HG03457 (cell line): ENCODE results near the gene DENND5B.
"Not testable (repeated sequence)": the region's sequence is repeated elsewhere in the genome, so short reads cannot be mapped to it uniquely, and the experiment has no call there.

Experiments used
- ATAC-seq: cut with Tn5 transposase; IDR thresholded peaks from one replicate; pipeline ENCODE4 v1.9.1; 2021; ENCODE audit warnings: moderate number of reproducible peaks; ENCODE audit not compliant: unreplicated experiment

DENND5B gene

DNA sequence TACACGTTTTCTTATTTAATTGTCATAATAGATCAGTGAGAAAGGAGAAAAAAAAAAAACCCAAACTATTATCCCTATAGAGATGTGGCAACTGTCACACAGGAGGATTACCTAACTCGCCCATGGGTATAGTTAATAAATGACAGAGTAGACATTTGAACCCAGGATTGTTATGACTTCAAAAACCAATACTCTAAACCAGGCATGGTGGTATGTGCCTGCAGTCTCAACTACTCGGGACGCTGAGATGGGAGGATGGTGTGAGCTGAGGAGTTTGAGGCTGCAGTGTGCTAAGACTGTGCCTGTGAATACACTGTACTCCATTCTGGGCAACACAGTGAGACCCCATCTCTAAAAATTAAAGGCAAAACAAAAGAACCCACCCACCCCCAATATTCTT lies 114.5 kb downstream of the DENND5B start:
- no peak for ATAC-seq

DNA sequence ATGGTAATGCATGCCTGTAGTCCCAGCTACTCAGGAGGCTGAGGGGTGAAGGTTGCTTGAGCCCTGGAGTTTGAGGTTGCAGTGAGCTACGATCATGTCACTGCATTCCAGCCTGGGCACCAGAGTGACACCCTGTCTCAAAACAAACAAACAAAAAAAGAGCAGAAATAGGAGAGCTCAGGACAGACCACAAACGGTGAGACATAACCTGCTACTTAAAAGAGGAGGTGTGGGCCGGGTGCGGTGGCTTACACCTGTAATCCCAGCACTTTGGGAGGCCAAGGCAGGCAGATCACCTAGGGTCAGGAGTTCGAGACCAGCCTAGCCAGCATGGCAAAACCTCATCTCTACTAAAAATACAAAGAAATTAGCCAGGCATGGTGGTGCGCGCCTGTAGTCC lies 115.3 kb downstream of the DENND5B start:
- not testable (repeated sequence) for ATAC-seq

DNA sequence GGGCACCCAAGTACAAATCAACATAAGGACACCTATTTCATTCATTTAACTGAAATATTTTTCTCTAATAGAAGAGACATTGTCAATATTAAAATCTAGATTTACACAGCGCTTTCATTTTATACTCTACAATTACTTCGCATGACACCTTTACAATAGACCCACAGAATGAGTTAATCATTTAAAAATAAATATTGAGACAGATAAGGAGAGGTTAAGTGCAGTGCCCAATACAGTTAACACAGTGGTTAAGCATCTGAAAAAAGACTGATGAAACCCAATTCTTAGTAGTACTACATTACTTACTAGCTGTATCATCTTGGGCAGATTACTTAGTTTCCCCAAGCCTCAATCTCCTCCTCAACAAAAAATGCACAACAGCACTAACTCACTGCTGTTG lies 116.2 kb downstream of the DENND5B start:
- no peak for ATAC-seq

DNA sequence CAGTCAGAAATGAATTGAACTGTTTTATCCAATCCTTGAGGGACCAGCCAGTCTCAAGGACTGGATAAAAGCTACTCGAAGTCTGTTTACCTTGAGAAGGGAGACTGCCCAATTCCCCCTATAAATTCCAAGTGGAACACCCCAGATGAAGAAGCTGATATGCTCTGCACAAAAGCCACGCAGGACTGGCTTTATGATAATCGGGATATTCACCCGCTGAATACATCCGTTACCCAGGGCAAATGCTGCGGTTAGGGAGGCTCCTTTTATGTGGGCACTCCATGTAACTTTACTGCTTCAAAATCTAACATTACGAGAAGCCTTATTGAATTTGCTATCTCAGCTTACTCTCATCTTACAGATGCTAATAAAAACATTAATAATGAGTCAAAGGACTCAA lies 119.1 kb downstream of the DENND5B start:
- no peak for ATAC-seq

DNA sequence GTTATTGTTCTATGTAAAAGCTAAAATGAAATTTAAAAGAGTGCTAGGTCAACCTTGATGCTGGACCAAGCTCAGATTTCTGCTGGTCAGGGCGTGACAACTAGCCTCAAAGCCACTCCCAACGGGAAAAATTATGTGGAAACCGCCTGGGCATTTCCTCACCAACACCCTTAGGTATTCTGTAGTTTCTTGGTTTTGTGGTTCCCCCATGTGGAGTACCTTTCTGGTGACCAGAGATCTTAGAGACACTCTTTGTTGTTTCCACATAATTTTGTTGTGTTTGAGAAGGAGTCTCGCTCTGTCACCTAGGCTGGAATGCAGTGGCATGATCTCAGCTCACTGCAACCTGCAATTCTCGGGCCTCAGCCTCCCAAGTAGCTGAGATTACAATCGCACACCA lies 119.9 kb downstream of the DENND5B start:
- ATAC-seq: no peak

DNA sequence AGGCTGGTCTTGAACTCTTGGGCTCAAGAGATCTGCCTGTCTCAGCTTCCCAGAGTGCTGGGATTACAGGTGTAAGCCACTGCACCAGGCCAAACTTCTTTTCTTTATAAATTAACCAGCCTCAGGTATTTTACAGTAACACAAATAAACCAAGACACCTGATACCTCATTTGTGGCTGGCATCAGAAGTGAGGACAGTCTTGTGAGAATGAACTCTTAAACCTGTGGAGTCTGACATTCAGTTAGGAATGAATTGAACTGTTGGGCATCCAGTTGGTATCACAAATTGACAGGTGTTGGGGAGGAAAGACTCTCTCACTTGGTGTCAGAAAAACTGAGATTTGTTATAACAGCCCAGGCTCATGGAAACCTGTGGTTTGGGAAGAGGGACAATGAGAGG lies 120.5 kb downstream of the DENND5B start:
- ATAC-seq: no peak

DNA sequence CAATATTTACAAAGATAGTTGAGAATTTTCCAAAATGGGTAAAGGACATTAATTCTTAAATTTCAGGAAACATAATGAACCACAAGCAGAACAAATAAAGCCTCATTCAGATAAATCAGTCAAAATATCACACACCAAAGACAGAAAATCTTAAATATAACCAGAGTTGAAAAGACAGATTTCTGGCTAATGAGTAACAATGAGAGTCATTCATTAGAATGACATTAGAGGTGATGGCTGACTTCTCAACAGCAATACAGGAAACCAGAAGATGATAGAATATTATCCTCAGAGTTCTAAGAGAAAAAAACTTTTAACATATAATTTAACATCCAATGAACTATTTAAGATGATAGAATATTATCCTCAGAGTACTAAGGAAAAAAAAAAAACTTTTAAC lies 124.2 kb downstream of the DENND5B start:
- no peak for ATAC-seq

DNA sequence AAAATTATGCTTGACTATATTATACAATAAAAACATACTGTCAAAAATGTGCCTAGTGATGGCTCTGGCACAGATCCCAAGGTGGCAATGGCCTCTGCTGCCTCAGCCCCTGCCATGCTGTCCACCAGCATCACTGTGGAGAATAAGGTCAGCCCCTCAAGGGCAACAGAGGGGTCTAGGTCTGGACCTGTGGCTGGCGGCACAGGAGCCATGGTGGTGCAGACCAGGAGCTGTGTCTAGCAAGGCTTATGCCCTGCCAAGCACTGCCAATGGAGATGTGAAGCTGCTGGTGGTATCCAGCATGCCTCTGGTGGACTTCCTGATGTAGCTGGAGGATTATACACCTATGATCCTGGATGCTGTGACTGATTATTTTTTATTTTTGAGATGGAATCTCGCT lies 125.9 kb downstream of the DENND5B start:
- no peak for ATAC-seq

DNA sequence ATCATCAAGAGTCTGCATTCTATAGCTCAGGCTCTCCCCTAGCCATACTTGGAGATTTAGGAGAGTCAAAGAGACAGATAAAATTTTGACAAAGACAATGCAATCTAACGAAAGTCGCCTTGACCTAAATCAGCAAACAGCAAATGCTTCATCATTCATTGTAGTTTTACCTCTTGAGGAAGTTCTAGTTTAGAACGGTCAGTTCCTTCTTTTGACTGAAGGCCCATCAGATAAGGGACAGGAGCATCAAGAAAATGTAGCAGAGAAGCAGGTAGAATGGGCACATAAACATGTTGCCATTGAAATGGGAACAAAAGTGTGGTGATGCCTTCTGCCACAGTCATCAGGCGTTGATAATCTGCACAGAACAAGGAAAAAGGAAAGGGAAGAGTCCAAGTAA lies 130.9 kb downstream of the DENND5B start:
- ATAC-seq: no peak

DNA sequence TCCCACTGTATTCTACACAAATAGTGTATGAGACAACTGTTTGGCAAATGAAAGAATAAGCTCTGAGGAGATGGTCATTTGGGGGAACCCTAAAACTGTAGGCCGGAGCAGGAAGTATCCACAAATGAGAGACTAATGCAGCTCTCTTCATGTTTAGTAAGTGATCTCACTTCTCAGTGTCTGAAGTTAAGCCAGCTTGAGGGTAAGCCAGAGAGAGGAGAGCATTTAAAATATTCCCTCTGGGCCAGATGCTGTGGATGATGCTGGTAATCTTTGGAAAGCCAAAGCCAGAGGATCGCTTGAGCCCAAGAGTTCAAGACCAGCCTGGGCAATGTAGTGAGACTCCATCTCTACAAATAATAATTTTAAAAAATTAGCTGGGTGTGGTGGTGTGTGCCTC lies 134.4 kb downstream of the DENND5B start:
- no peak for ATAC-seq

DNA sequence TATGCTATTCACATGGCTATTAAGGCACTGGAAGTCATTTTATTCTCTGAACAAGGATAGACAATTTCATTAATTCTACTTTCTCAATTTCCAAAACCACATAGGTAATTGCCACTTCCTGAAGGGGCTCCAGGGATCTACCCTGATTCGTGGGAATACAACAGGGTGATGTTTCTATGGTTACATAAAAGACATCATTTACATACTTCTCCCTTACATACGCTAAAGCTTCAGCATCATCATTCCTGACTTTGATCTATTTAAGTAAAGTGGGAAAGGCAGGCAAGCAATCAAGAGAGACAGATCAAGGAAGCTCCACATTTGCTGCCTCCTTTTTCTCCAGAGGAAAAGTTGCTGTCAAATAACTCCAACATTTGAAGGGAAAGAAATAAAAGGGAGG lies 146.2 kb downstream of the DENND5B start:
- no peak for ATAC-seq

DNA sequence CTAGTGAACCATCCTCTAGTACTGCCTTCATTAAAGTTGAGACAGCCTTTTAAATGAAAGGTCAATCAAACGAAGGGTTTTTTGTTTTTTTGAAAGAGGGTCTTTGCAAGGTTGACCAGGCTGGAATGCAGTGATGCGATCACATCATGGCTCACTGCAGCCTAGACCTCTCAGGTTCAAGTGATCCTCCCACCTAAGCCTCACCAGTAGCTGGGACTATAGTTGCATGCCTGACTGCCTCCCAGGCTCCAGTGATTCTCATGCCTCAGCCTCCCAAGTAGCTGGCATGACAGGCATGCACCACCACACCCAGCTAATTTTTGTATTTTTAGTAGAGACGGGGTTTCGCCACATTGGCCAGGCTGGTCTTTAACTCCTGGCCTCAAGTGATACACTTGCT lies 150.3 kb downstream of the DENND5B start:
- no peak for ATAC-seq

DNA sequence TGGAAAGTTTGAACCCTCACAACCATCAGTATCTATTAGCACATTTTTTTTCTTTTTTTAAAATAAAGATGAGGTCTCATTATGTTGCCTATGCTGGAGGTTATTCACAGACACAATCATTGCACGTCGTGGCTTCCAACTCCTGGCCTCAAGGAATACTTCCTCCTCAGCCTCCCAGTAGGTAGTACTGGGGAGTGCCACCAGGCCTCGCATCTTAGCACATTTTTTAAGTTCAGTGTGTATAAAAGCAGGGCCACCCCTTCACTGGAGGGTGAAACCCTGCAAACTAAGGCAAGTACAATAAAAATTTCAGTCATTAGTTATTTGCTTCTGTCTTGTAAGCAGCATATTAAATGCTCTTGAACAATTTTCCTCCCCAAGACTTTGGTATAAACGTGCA lies 150.8 kb downstream of the DENND5B start:
- ATAC-seq: no peak

DNA sequence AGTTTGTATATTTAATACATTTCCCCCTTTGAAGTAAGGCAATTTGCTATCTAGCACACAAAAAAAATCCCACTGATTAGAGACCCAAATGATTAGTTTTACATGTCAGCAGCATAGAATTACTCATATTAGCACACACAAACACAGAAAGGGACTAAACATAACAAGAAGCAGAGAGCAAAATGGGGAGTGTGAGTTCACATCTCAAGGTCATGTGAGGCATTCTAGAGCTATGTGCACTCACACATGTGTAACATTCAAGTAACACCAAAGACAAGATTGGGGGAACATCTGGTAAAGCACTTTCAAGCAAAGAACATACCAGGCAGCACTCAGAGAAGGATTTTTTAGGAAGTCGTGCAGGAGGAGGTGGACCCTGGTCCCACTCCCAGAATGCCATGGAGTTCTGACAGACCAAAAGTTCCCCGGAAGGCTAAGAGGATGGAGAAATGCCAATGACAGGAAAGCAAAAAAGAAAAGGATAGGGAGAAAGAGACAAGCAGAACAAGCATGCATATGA lies 159.2 kb downstream of the DENND5B start:
- ATAC-seq: no peak

DNA sequence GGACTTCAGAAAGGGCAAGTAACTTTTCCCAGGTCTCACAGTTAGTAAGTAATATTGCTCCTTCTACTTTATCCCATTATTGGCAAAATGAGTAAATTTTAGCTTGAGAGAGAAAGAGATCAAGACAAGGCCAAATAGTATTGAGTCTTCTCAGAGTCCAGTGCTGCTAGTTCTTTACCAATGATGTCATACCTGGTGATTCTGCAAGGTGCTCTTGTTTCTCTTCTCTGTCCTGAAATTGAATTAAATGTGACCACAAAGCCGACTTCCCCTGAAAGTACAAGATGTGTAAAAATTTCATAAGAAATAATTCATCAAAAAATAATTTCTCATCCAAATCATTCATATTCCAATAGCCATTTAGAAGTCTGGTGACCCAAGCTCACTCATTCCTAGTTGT lies 167.5 kb downstream of the DENND5B start:
- ATAC-seq: no peak

DNA sequence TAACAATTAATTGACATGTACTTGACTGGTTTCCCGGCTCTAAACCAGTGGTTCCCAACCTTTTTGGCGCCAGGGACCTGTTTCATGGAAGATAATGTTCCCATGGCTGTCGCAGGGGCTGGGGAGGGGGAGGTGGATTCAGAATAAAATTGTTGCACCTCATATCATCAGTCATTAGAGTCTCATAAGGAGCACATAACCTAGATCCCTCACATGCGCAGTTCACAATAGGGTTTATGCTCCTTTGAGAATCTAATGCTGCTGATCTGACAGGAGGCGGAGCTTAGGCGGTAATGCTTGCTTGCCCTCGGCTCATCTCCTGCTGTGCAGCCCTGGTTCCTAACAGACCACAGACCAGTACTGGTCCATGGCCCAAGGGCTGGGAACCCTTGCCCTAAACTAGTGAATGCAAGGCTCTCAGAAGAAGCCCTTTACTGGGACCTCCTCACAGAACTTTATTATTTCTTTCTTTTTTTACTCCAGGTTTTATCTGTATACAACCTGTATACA lies 178.6 kb downstream of the DENND5B start:
- ATAC-seq: no peak

DNA sequence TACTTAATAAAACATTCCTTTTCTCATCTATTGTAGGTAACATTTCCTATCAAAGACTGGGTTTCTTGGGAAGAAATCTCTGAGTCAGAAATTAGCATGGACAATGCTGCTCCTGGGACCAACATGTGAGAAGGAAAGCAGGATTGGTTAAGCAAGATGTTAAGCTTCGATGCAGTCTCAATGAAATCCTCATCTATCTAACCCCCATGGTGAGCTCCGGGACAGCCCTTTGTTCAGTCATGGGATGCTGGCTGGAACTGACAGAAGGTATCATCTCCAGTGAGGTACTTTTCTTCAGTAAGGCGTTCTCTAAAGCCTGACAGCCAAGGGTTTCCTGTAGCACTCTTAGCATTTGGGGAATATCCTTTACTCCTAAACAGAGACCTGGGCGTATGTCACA lies 182.2 kb downstream of the DENND5B start:
- no peak for ATAC-seq

DNA sequence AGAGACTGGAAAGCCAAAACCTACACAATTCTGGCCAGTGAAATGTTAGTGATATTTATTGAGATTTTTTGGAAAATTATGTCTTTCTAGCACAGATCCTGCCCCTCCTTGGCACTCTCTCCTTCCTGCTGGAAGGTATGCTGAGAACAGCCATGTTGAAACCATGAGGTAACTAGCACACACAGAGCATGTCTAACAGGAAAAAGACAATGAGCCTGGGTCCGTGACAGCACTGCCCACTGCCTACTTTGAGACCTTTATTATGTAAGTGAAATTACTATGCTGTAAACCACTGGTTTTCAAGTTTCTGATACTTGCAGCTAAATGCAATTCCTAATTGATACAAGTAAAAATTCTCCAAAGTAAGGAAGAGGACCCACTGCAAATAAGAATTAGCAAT lies 183.4 kb downstream of the DENND5B start:
- no peak for ATAC-seq

DNA sequence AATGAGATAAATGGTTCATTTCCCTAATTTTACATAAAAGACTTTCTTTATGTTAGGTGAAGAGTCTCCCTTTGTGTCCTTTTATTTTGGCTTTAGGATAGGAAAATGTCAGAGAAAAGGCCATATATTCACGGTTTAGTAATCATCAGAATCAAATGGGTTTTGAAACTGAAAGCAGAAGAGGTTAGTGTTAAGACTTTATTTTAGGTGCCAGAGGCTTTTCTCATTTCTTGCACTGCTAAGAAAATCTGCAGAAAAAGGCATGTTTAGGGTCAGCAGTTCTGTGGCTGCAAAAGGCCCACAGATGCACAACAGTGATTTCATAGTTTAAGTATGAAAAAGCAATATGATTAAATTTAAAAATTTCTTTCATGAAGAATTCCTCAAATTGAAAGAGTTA lies 184.6 kb downstream of the DENND5B start:
- ATAC-seq: no peak

DNA sequence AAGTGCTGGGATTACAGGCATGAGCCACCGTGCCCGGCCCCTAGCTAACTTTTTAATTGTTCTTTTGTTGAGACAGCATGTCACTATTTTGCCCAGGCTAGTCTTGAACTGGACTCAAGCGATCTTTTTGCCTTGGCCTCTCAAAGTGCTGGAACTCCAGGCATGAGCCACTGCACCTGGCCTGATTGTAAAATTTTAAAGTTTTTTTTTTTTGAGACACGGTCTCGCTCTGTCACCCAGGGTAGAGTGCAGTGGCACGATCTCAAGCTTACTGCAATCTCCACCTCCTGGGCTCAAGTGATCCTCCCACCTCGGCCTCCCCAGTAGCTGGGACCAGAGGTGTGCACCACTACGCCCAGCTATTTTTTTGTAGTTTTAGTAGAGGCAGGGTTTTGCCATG lies 185.9 kb downstream of the DENND5B start:
- ATAC-seq: no peak

DNA sequence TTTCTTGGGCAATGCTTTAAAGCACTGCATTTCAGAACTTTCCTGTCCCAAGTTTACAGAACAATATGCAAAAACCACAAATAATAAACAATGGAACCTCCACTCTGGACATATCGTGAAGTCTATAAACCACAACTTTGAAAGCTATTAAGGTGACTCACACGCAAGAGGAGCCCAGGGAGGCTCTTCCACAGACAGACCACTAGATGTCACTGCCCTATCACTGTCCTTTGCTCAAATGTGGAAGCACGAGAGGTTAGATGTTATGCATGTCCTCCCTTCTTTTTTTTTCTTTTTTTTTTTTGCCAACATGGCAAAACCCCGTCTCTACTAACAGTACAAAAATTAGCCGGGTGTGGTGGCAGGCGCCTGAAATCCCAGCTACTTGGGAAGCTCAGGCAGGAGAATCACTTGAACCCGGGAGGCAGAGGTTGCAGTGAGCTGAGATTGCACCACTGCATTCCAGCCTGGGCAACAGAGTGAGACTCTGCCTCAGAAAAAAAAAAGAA lies 187.8 kb downstream of the DENND5B start:
- ATAC-seq: peak; percentile 85

DNA sequence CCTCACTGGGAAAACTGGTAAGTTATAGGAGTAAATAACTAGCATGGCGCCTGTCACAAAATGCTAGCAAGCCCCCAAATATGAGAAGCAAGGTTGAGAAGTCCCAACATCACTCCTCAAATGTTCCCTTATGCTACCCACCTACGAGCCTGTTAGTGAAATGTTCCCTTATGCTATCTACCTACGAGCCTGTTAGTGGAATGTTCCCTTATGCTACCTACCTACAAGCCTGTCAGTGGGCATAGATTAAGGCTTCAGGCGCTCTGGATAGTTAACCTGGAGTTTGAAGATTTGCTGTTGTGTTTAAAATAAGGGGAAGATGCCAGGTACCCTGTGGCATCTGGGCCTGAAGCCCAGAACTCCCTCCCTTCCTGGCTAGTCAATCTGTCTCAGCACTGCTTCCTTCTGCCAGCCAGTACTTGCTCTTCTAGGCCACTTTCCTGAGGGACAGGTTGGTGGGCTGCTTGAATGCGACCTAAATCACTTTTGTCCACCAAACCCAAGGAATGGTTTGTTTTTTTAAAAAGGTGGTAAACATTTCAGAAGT lies 197.9 kb downstream of the DENND5B start:
- ATAC-seq: no peak

DNA sequence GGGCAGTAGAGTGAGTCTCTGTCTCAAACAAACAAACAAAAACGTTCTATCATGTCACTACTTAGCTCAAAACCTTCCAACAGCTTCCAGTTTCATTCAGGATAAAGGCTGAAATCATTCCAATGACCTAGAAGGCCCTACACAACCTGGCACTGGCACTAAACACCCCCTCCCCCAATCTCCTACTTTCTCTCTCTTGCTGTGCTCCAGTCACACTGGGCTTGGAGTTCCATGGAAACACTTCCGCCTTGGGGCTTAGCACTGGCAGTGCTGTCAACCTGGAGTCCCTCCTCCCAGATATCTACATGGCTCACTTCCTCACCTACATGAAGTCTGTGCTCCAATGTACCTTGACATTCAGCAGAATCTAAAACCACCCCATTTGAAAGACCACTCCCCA lies 199.9 kb downstream of the DENND5B start:
- no peak for ATAC-seq
